Islet precursor cell (in vitro differentiated cells): ENCODE measurements around the gene EMX1.
A peak's percentile ranks its signal among the peaks of the same experiment; 100 is the strongest.

Source experiments
- DNase-seq: peaks from one replicate; pipeline ENCODE4 v3.0.0-alpha.2; 2018

Gene EMX1

DNA sequence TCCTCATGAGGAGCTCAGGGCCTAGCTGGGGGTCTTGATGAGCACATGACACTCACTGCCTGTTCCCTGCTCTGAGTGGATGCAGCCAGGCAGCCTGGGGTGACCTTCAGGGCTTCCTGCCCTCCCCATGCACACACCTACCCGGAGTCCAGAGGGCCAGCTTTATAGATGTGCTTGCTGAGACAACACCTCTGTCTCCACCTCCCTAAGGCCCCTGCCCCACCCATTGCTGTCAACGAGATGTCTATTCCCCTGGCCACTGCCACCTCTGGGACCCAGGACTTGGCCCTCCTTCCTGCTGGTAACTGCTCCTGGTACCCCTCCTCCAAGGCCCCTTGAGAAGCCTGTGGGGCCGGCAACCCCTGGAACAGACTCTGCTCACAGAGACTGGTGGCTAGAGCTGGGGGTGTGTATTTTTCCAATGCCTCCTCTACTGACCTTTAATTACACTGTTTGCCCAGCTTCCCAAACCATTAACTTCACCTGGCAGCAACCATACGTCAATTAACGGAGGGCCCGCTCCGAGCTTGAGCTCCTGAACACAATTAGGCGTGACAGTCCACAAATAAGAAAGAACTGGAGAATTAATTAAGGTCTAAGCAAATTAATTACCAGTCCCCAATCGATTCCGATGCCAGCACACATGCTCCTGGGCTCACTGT, 66.3 kb downstream of the EMX1 start:
- DNase-seq = no peak

DNA sequence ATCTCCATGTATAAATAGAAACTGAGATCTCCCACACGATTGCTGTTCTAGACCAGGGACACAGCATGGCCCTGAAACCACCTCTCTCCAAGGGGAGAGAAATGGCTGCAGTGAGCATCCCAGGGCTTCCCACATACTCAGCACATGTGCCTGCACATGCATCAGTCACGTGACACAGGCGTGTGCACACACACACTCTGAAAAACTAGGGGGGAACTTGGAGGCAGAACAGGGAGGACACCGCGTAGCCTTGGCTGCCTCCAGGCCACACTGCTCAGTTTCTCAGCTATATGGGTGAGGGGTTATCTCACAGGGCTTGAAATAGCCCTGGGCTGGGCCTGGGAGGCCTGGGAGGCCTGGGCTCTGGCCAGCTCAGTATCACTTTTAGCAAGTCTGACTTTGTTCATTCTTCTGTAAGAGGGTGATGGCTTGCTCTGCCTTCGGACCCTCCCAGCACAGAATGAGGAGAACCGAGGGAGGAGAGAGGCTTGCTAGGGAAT, 66.9 kb downstream of the EMX1 start:
- DNase-seq = peak; percentile 75
